OCI-LY7 (cell line): Measurements from ENCODE around the gene C5orf15.

Experiments
- CTCF ChIP-seq: fragments of 200-600 bp; sonication (generic); conservative IDR thresholded peaks from 2 replicates; pipeline ENCODE4 v1.5.1; 2014; ENCODE audit warnings: mild to moderate bottlenecking, antibody characterized with exemption, low read length, moderate library complexity, mixed read lengths
- EZH2phosphoT487 ChIP-seq: fragments of 200-600 bp; sonication (generic); IDR thresholded peaks from 2 replicates; pipeline ENCODE4 v1.6.1; 2018; ENCODE audit warnings: low read depth, borderline replicate concordance, mild to moderate bottlenecking, mixed run types, antibody characterized with exemption, low read length, moderate library complexity, mixed read lengths

GRCh38 chr5:133950821-133951612, 17.4 kb downstream of the C5orf15 start:
- TF ChIP-seq CTCF, result no peak
- TF ChIP-seq EZH2phosphoT487, result no peak
